IPS-18a (cell line): ENCODE data around the gene TPK1.
A peak's percentile ranks its signal among the peaks of the same experiment; 100 is the strongest.

Experiments
- H3K27ac ChIP-seq: one replicate; pipeline ENCODE4 v1.5.1; 2013; ENCODE audit warnings: low read length
- H3K27me3 ChIP-seq: one replicate; pipeline ENCODE4 v1.6.1; 2013; ENCODE audit warnings: mild to moderate bottlenecking, low read length; ENCODE audit not compliant: control insufficient read depth, insufficient read depth
- H3K36me3 ChIP-seq: one replicate; pipeline ENCODE4 v1.6.1; 2013; ENCODE audit warnings: low read depth, low read length; ENCODE audit not compliant: control insufficient read depth
- H3K4me1 ChIP-seq: one replicate; pipeline ENCODE4 v1.6.1; 2013; ENCODE audit warnings: low read depth, low read length; ENCODE audit not compliant: control insufficient read depth
- H3K4me3 ChIP-seq: one replicate; pipeline ENCODE4 v1.5.1; 2013; ENCODE audit warnings: low read length
- H3K9ac ChIP-seq: one replicate; pipeline ENCODE4 v1.6.1; 2013; ENCODE audit warnings: mild to moderate bottlenecking, low read length, moderate library complexity
- H3K9me3 ChIP-seq: one replicate; pipeline ENCODE4 v1.6.1; 2013; ENCODE audit warnings: low read depth, low read length; ENCODE audit not compliant: control insufficient read depth

TPK1 gene

DNA sequence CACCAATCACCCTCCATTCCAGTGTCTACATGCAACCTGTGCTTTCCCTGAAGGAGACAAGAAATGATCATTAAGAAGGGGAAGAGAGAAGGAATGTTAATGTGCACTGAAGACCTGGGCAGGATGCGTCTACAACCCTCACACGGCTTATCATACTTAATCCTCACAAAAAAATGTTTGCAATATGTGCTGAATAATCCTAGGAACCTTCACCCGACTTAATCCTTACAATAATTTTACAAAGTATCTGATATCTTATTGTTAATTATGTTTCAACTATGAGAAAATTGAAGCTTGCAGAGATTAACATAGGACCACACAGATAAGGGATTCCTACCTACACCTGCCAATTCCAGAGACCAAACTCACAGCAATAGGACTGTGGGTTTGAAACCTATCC, 287.3 kb downstream of the TPK1 start:
- Histone ChIP-seq H3K27ac (no peak overlapping the region), H3K4me3 (no peak overlapping the region), H3K9ac (no peak overlapping the region), H3K4me1 (no peaks in the 10 kb centered on the region), H3K9me3 (no peaks in the 10 kb centered on the region), H3K36me3 (no peaks in the 10 kb centered on the region), H3K27me3 (no peaks in the 10 kb centered on the region)

- Histone ChIP-seq H3K36me3 (no peaks in the 10 kb centered on the region), H3K27ac (no peak overlapping the region), H3K4me3 (no peak overlapping the region), H3K9me3 (no peaks in the 10 kb centered on the region), H3K9ac (no peak overlapping the region), H3K27me3 (no peaks in the 10 kb centered on the region), H3K4me1 (no peaks in the 10 kb centered on the region)
Measured at GRCh38 chr7:144547888-144548287, 288.0 kb downstream of the TPK1 start.

GRCh38 chr7:144546782-144547181, 289.1 kb downstream of the TPK1 start:
- no peaks in the 10 kb centered on the region for H3K27me3 ChIP-seq
- no peaks in the 10 kb centered on the region for H3K9me3 ChIP-seq
- H3K4me3 ChIP-seq: no peak overlapping the region
- no peak overlapping the region for H3K27ac ChIP-seq
- H3K9ac ChIP-seq: no peak overlapping the region
- no peaks in the 10 kb centered on the region for H3K4me1 ChIP-seq
- H3K36me3 ChIP-seq: no peaks in the 10 kb centered on the region

GRCh38 chr7:144545330-144545729, 290.5 kb downstream of the TPK1 start:
- Histone ChIP-seq H3K36me3 (no peaks in the 10 kb centered on the region), H3K9ac (no peak overlapping the region), H3K4me3 (no peak overlapping the region), H3K27ac (no peak overlapping the region), H3K4me1 (no peaks in the 10 kb centered on the region), H3K27me3 (no peaks in the 10 kb centered on the region), H3K9me3 (no peaks in the 10 kb centered on the region)

DNA sequence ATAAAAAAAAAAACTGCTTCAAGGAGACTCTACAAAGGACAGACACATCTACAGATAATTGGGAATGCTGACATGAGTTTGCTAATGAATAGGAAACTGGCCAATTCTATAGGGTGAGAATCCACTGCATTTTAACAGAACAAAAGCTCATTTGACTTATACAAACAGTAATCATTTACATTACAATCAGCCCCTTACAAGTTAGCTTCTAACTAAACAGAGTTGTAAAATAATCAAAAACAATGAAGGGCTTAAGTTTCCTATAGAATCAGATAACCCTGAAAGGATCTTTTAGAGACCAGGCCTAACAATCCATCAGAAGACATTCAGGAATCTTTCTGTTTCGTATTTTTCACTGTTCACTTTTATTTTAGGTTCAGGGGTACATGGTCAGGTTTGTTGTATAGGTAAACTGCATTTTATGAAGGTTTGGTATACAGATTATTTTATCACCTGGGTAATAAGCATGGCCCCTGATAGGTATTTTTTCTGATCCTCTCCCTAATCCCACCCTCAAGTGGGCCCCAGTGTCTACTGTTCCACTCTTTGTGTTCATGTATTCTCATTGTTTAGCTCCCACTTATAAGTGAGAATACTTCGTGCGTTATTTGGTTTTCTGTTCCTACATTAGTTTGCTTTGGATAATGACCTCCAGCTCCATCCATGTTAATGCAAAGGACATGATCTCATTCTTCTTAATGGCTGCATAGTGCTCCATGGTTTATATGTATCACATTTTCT, 301.0 kb downstream of the TPK1 start:
- Histone ChIP-seq H3K9me3 (peaks cover 6% of the 10 kb centered on the region), H3K27me3 (no peaks in the 10 kb centered on the region), H3K4me1 (peaks cover 5% of the 10 kb centered on the region), H3K4me3 (no peak overlapping the region), H3K36me3 (no peaks in the 10 kb centered on the region), H3K9ac (no peak overlapping the region), H3K27ac (no peak overlapping the region)

GRCh38 chr7:144534196-144534595, 301.7 kb downstream of the TPK1 start:
- H3K27ac ChIP-seq: peak overlapping the region; percentile 15

GRCh38 chr7:144531181-144531580, 304.7 kb downstream of the TPK1 start:
- H3K27ac ChIP-seq: no peak overlapping the region

More at GRCh38 chr7:144534196-144534595, 301.7 kb downstream of the TPK1 start:
- H3K9me3 ChIP-seq: peaks cover 6% of the 10 kb centered on the region
- no peaks in the 10 kb centered on the region for H3K27me3 ChIP-seq
- H3K4me1 ChIP-seq: peaks cover 5% of the 10 kb centered on the region
- no peak overlapping the region for H3K4me3 ChIP-seq
- no peak overlapping the region for H3K9ac ChIP-seq
- no peaks in the 10 kb centered on the region for H3K36me3 ChIP-seq

GRCh38 chr7:144529269-144529926, 306.5 kb downstream of the TPK1 start:
- Histone ChIP-seq H3K4me1 (peaks cover 7% of the 10 kb centered on the region), H3K9me3 (peaks cover 3% of the 10 kb centered on the region), H3K36me3 (no peaks in the 10 kb centered on the region), H3K9ac (no peak overlapping the region), H3K4me3 (no peak overlapping the region), H3K27ac (no peak overlapping the region), H3K27me3 (no peaks in the 10 kb centered on the region)

More at GRCh38 chr7:144531181-144531580, 304.7 kb downstream of the TPK1 start:
- no peak overlapping the region for H3K4me3 ChIP-seq
- H3K4me1 ChIP-seq: peaks cover 8% of the 10 kb centered on the region
- no peak overlapping the region for H3K9ac ChIP-seq
- no peaks in the 10 kb centered on the region for H3K27me3 ChIP-seq
- H3K36me3 ChIP-seq: no peaks in the 10 kb centered on the region
- H3K9me3 ChIP-seq: peaks cover 6% of the 10 kb centered on the region

DNA sequence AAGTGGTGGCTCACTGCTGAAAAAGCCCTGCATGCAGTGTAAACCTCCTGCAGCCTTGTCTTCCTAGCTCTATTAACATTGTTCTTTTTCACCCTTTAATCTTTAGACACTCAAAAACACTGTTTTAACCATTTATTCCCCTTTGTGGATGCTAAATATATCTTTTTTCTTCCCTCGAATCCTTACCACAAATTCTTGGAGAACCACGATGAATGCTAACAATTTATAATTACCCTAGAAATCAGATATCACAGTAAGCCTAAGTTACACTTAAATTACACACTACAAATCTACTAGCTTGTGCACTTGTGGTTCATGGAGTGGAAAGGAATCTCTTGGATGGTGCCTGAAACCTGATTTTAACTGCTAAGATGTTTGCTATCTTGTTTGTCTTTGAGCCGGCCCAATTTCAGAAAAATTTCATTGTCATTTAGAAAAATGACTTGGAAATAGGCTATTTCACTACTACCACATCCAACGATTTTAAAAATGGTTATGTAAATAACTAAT, 307.3 kb downstream of the TPK1 start:
- H3K9me3 ChIP-seq: peaks cover 3% of the 10 kb centered on the region
- H3K4me3 ChIP-seq: no peak overlapping the region
- H3K36me3 ChIP-seq: no peaks in the 10 kb centered on the region
- H3K9ac ChIP-seq: no peak overlapping the region
- H3K27ac ChIP-seq: no peak overlapping the region
- no peaks in the 10 kb centered on the region for H3K27me3 ChIP-seq
- peaks cover 3% of the 10 kb centered on the region for H3K4me1 ChIP-seq

DNA sequence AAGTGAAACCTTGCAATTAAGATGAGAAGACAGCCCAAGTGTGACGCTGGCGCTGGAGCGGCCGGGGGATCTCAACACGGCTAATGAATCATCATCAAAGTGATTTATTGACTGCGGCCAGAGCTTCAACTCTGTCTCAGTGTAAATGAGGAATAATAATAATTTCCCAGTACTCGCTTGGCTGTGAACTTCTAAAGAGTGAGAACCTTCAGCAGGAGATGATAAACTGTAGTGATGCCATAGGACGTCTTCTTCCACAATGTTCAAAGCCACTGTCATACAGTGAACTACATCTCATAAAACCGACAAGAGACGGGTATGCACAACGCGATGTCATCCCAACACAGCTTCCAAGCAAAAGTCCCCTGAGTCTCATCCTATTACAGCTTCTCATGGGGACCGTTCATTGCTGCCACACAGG, 308.8 kb downstream of the TPK1 start:
- no peaks in the 10 kb centered on the region for H3K27me3 ChIP-seq
- H3K9me3 ChIP-seq: no peaks in the 10 kb centered on the region
- H3K4me3 ChIP-seq: no peak overlapping the region
- H3K36me3 ChIP-seq: no peaks in the 10 kb centered on the region
- peaks cover 3% of the 10 kb centered on the region for H3K4me1 ChIP-seq
- H3K9ac ChIP-seq: no peak overlapping the region
- no peak overlapping the region for H3K27ac ChIP-seq

GRCh38 chr7:144525956-144526355, 309.9 kb downstream of the TPK1 start:
- H3K4me3 ChIP-seq: no peak overlapping the region
- no peaks in the 10 kb centered on the region for H3K36me3 ChIP-seq
- peaks cover 3% of the 10 kb centered on the region for H3K4me1 ChIP-seq
- no peaks in the 10 kb centered on the region for H3K9me3 ChIP-seq
- no peak overlapping the region for H3K27ac ChIP-seq
- no peaks in the 10 kb centered on the region for H3K27me3 ChIP-seq
- H3K9ac ChIP-seq: no peak overlapping the region

DNA sequence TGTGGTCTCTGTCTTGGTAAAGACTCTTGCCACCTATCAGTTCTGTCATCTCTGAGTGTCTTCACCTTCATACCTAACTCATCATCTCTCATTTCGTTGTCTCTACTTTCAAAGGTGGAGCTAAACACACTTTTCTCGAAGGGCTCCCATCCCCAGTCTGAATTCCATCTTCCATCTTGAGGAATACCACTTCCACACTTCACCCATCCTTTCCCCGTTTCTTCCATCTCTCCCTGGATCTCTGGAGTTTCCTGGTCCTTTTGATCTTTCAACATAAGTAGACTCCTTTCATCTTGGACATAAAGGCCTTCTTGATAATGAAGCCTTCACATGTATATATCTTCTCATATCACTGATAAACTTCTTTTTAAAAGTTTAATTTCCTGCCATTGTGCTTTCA, 311.6 kb downstream of the TPK1 start:
- H3K9me3 ChIP-seq: no peaks in the 10 kb centered on the region
- peaks cover 3% of the 10 kb centered on the region for H3K4me1 ChIP-seq
- H3K36me3 ChIP-seq: no peaks in the 10 kb centered on the region
- H3K4me3 ChIP-seq: no peak overlapping the region
- no peaks in the 10 kb centered on the region for H3K27me3 ChIP-seq
- H3K27ac ChIP-seq: no peak overlapping the region
- no peak overlapping the region for H3K9ac ChIP-seq
